ELR (cell line): Measurements from ENCODE around the gene MAST4.

Source experiments
- DNase-seq: peaks from one replicate; pipeline ENCODE4 v3.0.0-alpha.2; 2015; ENCODE audit warnings: low read depth

The MAST4 gene

GRCh38 chr5:66875315-66875714 lies 279.1 kb downstream of the MAST4 start:
- DNase-seq = no peak

- DNase-seq = no peak
Measured at GRCh38 chr5:66876266-66876807, 280.1 kb downstream of the MAST4 start.

- DNase-seq = peak; percentile 45
Measured at GRCh38 chr5:66877843-66878242, 281.6 kb downstream of the MAST4 start.

- no peak for DNase-seq
Measured at GRCh38 chr5:66880401-66880800, 284.2 kb downstream of the MAST4 start.

GRCh38 chr5:66881480-66882161 lies 285.4 kb downstream of the MAST4 start:
- DNase-seq = no peak

GRCh38 chr5:66882606-66883227 lies 286.5 kb downstream of the MAST4 start:
- peak; percentile 45 for DNase-seq

GRCh38 chr5:66884564-66885243 lies 288.5 kb downstream of the MAST4 start:
- no peak for DNase-seq

GRCh38 chr5:66886941-66887340 lies 290.7 kb downstream of the MAST4 start:
- no peak for DNase-seq

GRCh38 chr5:66888613-66889012 lies 292.4 kb downstream of the MAST4 start:
- peak; percentile 7 for DNase-seq

GRCh38 chr5:66889056-66889455 lies 292.9 kb downstream of the MAST4 start:
- no peak for DNase-seq

GRCh38 chr5:66889524-66889923 lies 293.3 kb downstream of the MAST4 start:
- DNase-seq = no peak

- DNase-seq = no peak
Measured at GRCh38 chr5:66891184-66891925, 295.2 kb downstream of the MAST4 start.

GRCh38 chr5:66892716-66893115 lies 296.5 kb downstream of the MAST4 start:
- peak; percentile 43 for DNase-seq

- peak; percentile 47 for DNase-seq
Measured at GRCh38 chr5:66894480-66895240, 298.5 kb downstream of the MAST4 start.

- DNase-seq = peak; percentile 76
Measured at GRCh38 chr5:66896171-66896570, 300.0 kb downstream of the MAST4 start.

GRCh38 chr5:66897356-66897755 lies 301.2 kb downstream of the MAST4 start:
- no peak for DNase-seq

GRCh38 chr5:66898241-66898995 lies 302.2 kb downstream of the MAST4 start:
- DNase-seq = peak; percentile 13

GRCh38 chr5:66903218-66903617 lies 307.0 kb downstream of the MAST4 start:
- no peak for DNase-seq

- no peak for DNase-seq
Measured at GRCh38 chr5:66903709-66904108, 307.5 kb downstream of the MAST4 start.

GRCh38 chr5:66904189-66904588 lies 308.0 kb downstream of the MAST4 start:
- DNase-seq = no peak

GRCh38 chr5:66906021-66906420 lies 309.8 kb downstream of the MAST4 start:
- DNase-seq = no peak
